ENCODE data around the gene ACTG1. TPM values are rescaled to one million over a fixed set of nuclear protein-coding genes. Genes with fewer than 3 reads are reported as not detected.

The ACTG1 gene
- total and polyA plus RNA-seq, 4 donors: 347 to 1,699 (median 1,282) TPM

GRCh38 chr17:81514739-81515529 lies 2.3 kb upstream of the ACTG1 start:
- peak overlapping the region; percentile 71 to 98 for H3K27ac ChIP-seq (ENCODE audit: low read depth in 1 of 2, low read length in 2 of 2)
- WGBS: 40% methylated on average over 82 of the region's 82 CpGs
- H3K36me3 ChIP-seq (ENCODE audit: control insufficient read depth in 4 of 4, insufficient read depth in 3 of 4, low read depth in 1 of 4, low read length in 3 of 4): peaks cover 3 to 12% (median 11%) of the 10 kb centered on the region in 4 donors
- peak overlapping the region; percentile 23 to 78 (median 51) for H3K4me3 ChIP-seq (ENCODE audit: low read depth in 1 of 3, low read length in 3 of 3)
- TF ChIP-seq YY1 (IDR thresholded peaks at IDR 0.05) (no peak), FOXA2 (IDR thresholded peaks at IDR 0.05) (no peak), EGR1 (IDR thresholded peaks at IDR 0.05; ENCODE audit: low read depth in 2 of 2) (no peak), JUND (IDR thresholded peaks at IDR 0.05) (no peak), REST (IDR thresholded peaks at IDR 0.05) (no peak), FOXA1 (IDR thresholded peaks at IDR 0.05) (no peak), RXRA (IDR thresholded peaks at IDR 0.05) (no peak)
- TF ChIP-seq, protein P1, sequence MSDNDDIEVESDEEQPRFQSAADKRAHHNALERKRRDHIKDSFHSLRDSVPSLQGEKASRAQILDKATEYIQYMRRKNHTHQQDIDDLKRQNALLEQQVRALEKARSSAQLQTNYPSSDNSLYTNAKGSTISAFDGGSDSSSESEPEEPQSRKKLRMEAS (IDR thresholded peaks at IDR 0.05): no peak
- TF ChIP-seq, protein P2, sequence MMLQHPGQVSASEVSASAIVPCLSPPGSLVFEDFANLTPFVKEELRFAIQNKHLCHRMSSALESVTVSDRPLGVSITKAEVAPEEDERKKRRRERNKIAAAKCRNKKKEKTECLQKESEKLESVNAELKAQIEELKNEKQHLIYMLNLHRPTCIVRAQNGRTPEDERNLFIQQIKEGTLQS (IDR thresholded peaks at IDR 0.05): no peak
- TF ChIP-seq, protein P3, sequence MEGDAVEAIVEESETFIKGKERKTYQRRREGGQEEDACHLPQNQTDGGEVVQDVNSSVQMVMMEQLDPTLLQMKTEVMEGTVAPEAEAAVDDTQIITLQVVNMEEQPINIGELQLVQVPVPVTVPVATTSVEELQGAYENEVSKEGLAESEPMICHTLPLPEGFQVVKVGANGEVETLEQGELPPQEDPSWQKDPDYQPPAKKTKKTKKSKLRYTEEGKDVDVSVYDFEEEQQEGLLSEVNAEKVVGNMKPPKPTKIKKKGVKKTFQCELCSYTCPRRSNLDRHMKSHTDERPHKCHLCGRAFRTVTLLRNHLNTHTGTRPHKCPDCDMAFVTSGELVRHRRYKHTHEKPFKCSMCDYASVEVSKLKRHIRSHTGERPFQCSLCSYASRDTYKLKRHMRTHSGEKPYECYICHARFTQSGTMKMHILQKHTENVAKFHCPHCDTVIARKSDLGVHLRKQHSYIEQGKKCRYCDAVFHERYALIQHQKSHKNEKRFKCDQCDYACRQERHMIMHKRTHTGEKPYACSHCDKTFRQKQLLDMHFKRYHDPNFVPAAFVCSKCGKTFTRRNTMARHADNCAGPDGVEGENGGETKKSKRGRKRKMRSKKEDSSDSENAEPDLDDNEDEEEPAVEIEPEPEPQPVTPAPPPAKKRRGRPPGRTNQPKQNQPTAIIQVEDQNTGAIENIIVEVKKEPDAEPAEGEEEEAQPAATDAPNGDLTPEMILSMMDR (IDR thresholded peaks at IDR 0.05; ENCODE audit: low read depth, low read length, missing input control): no peak
- no peaks in the 10 kb centered on the region for H3K9me3 ChIP-seq (ENCODE audit: control insufficient read depth in 4 of 4, low read length in 3 of 4)
- H3K9ac ChIP-seq (ENCODE audit: low read depth in 1 of 2, low read length in 2 of 2): no peak overlapping the region
- no peak for DNase-seq (ENCODE audit: low spot score)
- no peaks in the 10 kb centered on the region for H3K27me3 ChIP-seq (ENCODE audit: control insufficient read depth in 4 of 4, insufficient read depth in 4 of 4, low read length in 3 of 4)
- peaks cover 9 to 45% (median 26%) of the 10 kb centered on the region in 4 donors for H3K4me1 ChIP-seq (ENCODE audit: control insufficient read depth in 4 of 4, insufficient read depth in 4 of 4, low read length in 3 of 4)

GRCh38 chr17:81514489-81514738 lies 1.8 kb upstream of the ACTG1 start:
- Histone ChIP-seq H3K4me1 (ENCODE audit: control insufficient read depth in 4 of 4, insufficient read depth in 4 of 4, low read length in 3 of 4) (peaks cover 11 to 48% (median 27%) of the 10 kb centered on the region in 4 donors), H3K9ac (ENCODE audit: low read depth in 1 of 2, low read length in 2 of 2) (peak overlapping the region; percentile 75 to 85), H3K4me3 (ENCODE audit: low read depth in 1 of 3, low read length in 3 of 3) (peak overlapping the region in 2 of 3 donors; percentile 48 to 78), H3K27ac (ENCODE audit: low read depth in 1 of 2, low read length in 2 of 2) (peak overlapping the region; percentile 71 to 98), H3K9me3 (ENCODE audit: control insufficient read depth in 4 of 4, low read length in 3 of 4) (no peaks in the 10 kb centered on the region), H3K27me3 (ENCODE audit: control insufficient read depth in 4 of 4, insufficient read depth in 4 of 4, low read length in 3 of 4) (no peaks in the 10 kb centered on the region), H3K36me3 (ENCODE audit: control insufficient read depth in 4 of 4, insufficient read depth in 3 of 4, low read depth in 1 of 4, low read length in 3 of 4) (peaks cover 3 to 16% (median 13%) of the 10 kb centered on the region in 4 donors)
- TF ChIP-seq FOXA2 (IDR thresholded peaks at IDR 0.05) (no peak), REST (IDR thresholded peaks at IDR 0.05) (no peak), TAF1 (conservative IDR thresholded peaks at IDR 0.05) (no peak), NR2F2 (IDR thresholded peaks at IDR 0.05) (no peak), FOXA1 (IDR thresholded peaks at IDR 0.05) (no peak), RXRA (IDR thresholded peaks at IDR 0.05) (no peak), YY1 (IDR thresholded peaks at IDR 0.05) (no peak)
- TF ChIP-seq, protein P4, sequence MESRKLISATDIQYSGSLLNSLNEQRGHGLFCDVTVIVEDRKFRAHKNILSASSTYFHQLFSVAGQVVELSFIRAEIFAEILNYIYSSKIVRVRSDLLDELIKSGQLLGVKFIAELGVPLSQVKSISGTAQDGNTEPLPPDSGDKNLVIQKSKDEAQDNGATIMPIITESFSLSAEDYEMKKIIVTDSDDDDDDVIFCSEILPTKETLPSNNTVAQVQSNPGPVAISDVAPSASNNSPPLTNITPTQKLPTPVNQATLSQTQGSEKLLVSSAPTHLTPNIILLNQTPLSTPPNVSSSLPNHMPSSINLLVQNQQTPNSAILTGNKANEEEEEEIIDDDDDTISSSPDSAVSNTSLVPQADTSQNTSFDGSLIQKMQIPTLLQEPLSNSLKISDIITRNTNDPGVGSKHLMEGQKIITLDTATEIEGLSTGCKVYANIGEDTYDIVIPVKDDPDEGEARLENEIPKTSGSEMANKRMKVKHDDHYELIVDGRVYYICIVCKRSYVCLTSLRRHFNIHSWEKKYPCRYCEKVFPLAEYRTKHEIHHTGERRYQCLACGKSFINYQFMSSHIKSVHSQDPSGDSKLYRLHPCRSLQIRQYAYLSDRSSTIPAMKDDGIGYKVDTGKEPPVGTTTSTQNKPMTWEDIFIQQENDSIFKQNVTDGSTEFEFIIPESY (IDR thresholded peaks at IDR 0.05): no peak
- 6% methylated on average over 34 of the region's 34 CpGs for WGBS
- DNase-seq (ENCODE audit: low spot score): no peak
